HepG2 (cell line): ENCODE data around the gene ZNF740. TPM values are rescaled to one million over a fixed set of nuclear protein-coding genes. Genes with fewer than 3 reads are reported as not detected.

Experiments
- ATAC-seq: fragments of 200-7000 bp; cut with Tn5 transposase; 3 replicates; pipeline ENCODE4 v1.9.1; 2020; ENCODE audit warnings: mild to moderate bottlenecking, moderate library complexity
- BruUV-seq: library from RNA; stranded (reverse); fragments of 400-500 nt; replicated peaks from 2 replicates; lab custom pipeline; 2021; lab: Mats Ljungman, UMichigan
- CTCF ChIA-PET: fragments of 300-600 bp; formaldehyde crosslinking; extraction: SDS; loops from one replicate; lab custom pipeline; 2021; ENCODE audit warnings: low total read pairs, inconsistent platforms, low intra/inter-chr PET ratio; lab: Yijun Ruan, JAX
- POLR2A ChIA-PET: fragments of 350-600 bp; sonication (Branson Sonifier 250); formaldehyde crosslinking; loops from one replicate; lab custom pipeline; 2020; ENCODE audit warnings: antibody characterized with exemption, inconsistent platforms; lab: Yijun Ruan, JAX
- DNase-seq: peaks from one replicate; pipeline ENCODE4 v3.0.0-alpha.2; 2015; ENCODE audit warnings: low spot score
- FAIRE-seq: peaks from 3 replicates; lab custom pipeline; 2011; peaks lifted over from hg19 to GRCh38; lab: Jason Lieb, UNC
- H2AFZ ChIP-seq: one replicate; pipeline ENCODE4 v1.6.1; 2011; ENCODE audit warnings: low read length, inconsistent platforms
- H3K27ac ChIP-seq: fragments of 300-600 bp; 3 replicates; pipeline ENCODE4 v1.8.0; 2011; ENCODE audit warnings: mixed run types, mild to moderate bottlenecking, mixed read lengths, low read length, inconsistent platforms; ENCODE audit not compliant: insufficient read depth; ENCODE audit errors: extremely low read length
- H3K27me3 ChIP-seq, 2 experiments: fragments of 200-600 bp in 1 of 2; 2 replicates in 1 of 2; 3 replicates in 1 of 2; pipeline versions ENCODE4 v1.6.0 to v1.8.0; 2011; ENCODE audit warnings: low read length in 2 of 2, mild to moderate bottlenecking in 2 of 2, moderate library complexity in 2 of 2, inconsistent platforms in 1 of 2; ENCODE audit not compliant: insufficient read depth in 2 of 2, control insufficient read depth in 1 of 2
- H3K36me3 ChIP-seq, 2 experiments: fragments of 200-600 bp in 1 of 2; replicated peaks in 1 of 2; 2 replicates in 1 of 2; 3 replicates in 1 of 2; pipeline versions ENCODE4 v1.5.1 to v1.8.0; 2011; ENCODE audit warnings: low read length in 2 of 2, inconsistent platforms in 1 of 2; ENCODE audit not compliant: insufficient read depth in 2 of 2, control insufficient read depth in 1 of 2
- H3K4me1 ChIP-seq: 2 replicates; pipeline ENCODE4 v1.5.1; 2012; ENCODE audit warnings: low read length, inconsistent platforms; ENCODE audit not compliant: insufficient read depth
- H3K4me2 ChIP-seq: 2 replicates; pipeline ENCODE4 v1.6.0; 2011; ENCODE audit warnings: low read depth, low read length, inconsistent platforms
- H3K4me3 ChIP-seq, 3 experiments: fragments of 200-600 bp in 1 of 3; sonication (generic), shearing (Covaris generic) in 1 of 3; replicated peaks in 1 of 3; 2 replicates each; pipeline ENCODE4 v1.5.1; 2011 to 2016; ENCODE audit warnings: low read length in 3 of 3, inconsistent platforms in 2 of 3, low read depth in 2 of 3, mild to moderate bottlenecking in 2 of 3, control low read depth in 1 of 3, mixed read lengths in 1 of 3; ENCODE audit not compliant: insufficient read depth in 1 of 3
- H3K79me2 ChIP-seq: one replicate; pipeline ENCODE4 v1.6.1; 2011; ENCODE audit warnings: low read length, inconsistent platforms; ENCODE audit not compliant: insufficient read depth
- H3K9ac ChIP-seq: 2 replicates; pipeline ENCODE4 v1.6.0; 2011; ENCODE audit warnings: mild to moderate bottlenecking, low read depth, low read length, inconsistent platforms; ENCODE audit not compliant: insufficient read depth
- H3K9me3 ChIP-seq: 2 replicates; pipeline ENCODE4 v1.5.1; 2012; ENCODE audit warnings: mild to moderate bottlenecking, low read length
- H4K20me1 ChIP-seq: 2 replicates; pipeline ENCODE4 v1.6.0; 2011; ENCODE audit warnings: inconsistent platforms, mild to moderate bottlenecking, low read length, moderate library complexity; ENCODE audit not compliant: insufficient read depth
- BHLHE40 ChIP-seq: IDR thresholded peaks from 2 replicates; pipeline ENCODE4 v1.6.1; 2011; ENCODE audit warnings: low read length, improper control_type of control experiment
- CBX1 ChIP-seq: IDR thresholded peaks from one replicate; pipeline ENCODE4 v1.6.1; 2016; ENCODE audit warnings: antibody characterized with exemption, low read depth
- DNMT3B ChIP-seq: conservative IDR thresholded peaks from 2 replicates; pipeline ENCODE4 v1.6.1; 2016; ENCODE audit warnings: missing biosample characterization, control low read depth
- HOXD1 ChIP-seq: sonication (generic); formaldehyde crosslinking; IDR thresholded peaks from 2 replicates; pipeline ENCODE4 v1.5.0; 2020; ENCODE audit warnings: missing genetic modification reagents
- KDM6A ChIP-seq: IDR thresholded peaks from 2 replicates; pipeline ENCODE4 v1.6.1; 2016; ENCODE audit warnings: low read depth
- KLF13 ChIP-seq: sonication (generic); formaldehyde crosslinking; IDR thresholded peaks from 2 replicates; pipeline ENCODE4 v1.4.0; 2020; ENCODE audit warnings: mild to moderate bottlenecking, missing genetic modification reagents
- MAFF ChIP-seq: IDR thresholded peaks from 2 replicates; pipeline ENCODE4 v1.6.1; 2011; ENCODE audit warnings: low read depth, low read length, improper control_type of control experiment
- ZNF343 ChIP-seq: sonication (generic); formaldehyde crosslinking; IDR thresholded peaks from 2 replicates; pipeline ENCODE4 v1.4.0; 2020; ENCODE audit warnings: mild to moderate bottlenecking, missing genetic modification reagents
- ZNF484 ChIP-seq: sonication (generic); formaldehyde crosslinking; IDR thresholded peaks from 2 replicates; pipeline ENCODE4 v1.5.1; 2020; ENCODE audit warnings: mild to moderate bottlenecking, low read depth, missing genetic modification reagents, borderline replicate concordance
- ZNF652 ChIP-seq: IDR thresholded peaks from 2 replicates; pipeline ENCODE4 v1.6.1; 2016; ENCODE audit warnings: low read depth, borderline replicate concordance
- ZNF768 ChIP-seq: sonication (generic); formaldehyde crosslinking; IDR thresholded peaks from 2 replicates; pipeline ENCODE4 v1.4.0; 2020; ENCODE audit warnings: missing genetic modification reagents
- WGBS: methylation state at CpG from one replicate; pipeline ENCODE4 v1.1.6; 2017; ENCODE audit warnings: low lambda C conversion rate; 5-methylcytosine and 5-hydroxymethylcytosine counted together
- in situ Hi-C: cut with HindIII; loops from 2 replicates; pipeline ENCODE4 v1.10.0; 2017; ENCODE audit warnings: low pct_unique_long_range_greater_than_20kb; ENCODE audit not compliant: extremely low pct_ligation_motif_present
- intact Hi-C: fragments of 100-400 bp; cut with micrococcal nuclease; formaldehyde crosslinking; loops from one replicate; pipeline ENCODE4 v1.10.0; 2022; ENCODE audit not compliant: unreplicated experiment
- polyA plus RNA-seq, 8 experiments: library from polyadenylated mRNA; depleted of rRNA in 3 of 8; stranded (reverse) in 7 of 8; unstranded in 1 of 8; fragments of >200 nt; fragmentation: Illumina TruSeq in 4 of 8; extraction: Trizol in 4 of 8; gene quantifications; 2 replicates each; pipeline versions ENCODE4 v1.2.1 to v1.2.3, GENCODE V29; 2011 to 2016; ENCODE audit warnings: low read depth in 4 of 8, missing spikeins in 1 of 8, mixed read lengths in 1 of 8; ENCODE audit not compliant: insufficient read depth in 1 of 8
- total RNA-seq, 5 experiments: library from RNA; depleted of rRNA; stranded (reverse); fragments of >200 nt; fragmentation: Illumina TruSeq; extraction: Trizol; gene quantifications; 2 replicates each; pipeline ENCODE4 v1.2.3, GENCODE V29; 2016; ENCODE audit warnings: low read depth in 1 of 5
- TF ChIP-seq, protein P1 (sequence below): sonication (generic); formaldehyde crosslinking; IDR thresholded peaks from 2 replicates; pipeline ENCODE4 v1.4.0; 2020; ENCODE audit warnings: low read depth, mild to moderate bottlenecking, missing genetic modification reagents
- TF ChIP-seq, protein P2 (sequence below), 2 experiments: sonication (generic) in 1 of 2; formaldehyde crosslinking in 1 of 2; IDR thresholded peaks; 2 replicates each; pipeline versions ENCODE4 v1.6.1 to v1.9.0; 2014 to 2022; ENCODE audit warnings: antibody characterized with exemption in 1 of 2, borderline replicate concordance in 1 of 2, inconsistent platforms in 1 of 2, low read depth in 1 of 2, missing genetic modification reagents in 1 of 2

Gene ZNF740
- total and polyA plus RNA-seq, 2 of the 13 experiments (the other 11 are each of a cell fraction or from before 2014, with no cell fraction given) = 16.9 to 19.0 TPM

DNA sequence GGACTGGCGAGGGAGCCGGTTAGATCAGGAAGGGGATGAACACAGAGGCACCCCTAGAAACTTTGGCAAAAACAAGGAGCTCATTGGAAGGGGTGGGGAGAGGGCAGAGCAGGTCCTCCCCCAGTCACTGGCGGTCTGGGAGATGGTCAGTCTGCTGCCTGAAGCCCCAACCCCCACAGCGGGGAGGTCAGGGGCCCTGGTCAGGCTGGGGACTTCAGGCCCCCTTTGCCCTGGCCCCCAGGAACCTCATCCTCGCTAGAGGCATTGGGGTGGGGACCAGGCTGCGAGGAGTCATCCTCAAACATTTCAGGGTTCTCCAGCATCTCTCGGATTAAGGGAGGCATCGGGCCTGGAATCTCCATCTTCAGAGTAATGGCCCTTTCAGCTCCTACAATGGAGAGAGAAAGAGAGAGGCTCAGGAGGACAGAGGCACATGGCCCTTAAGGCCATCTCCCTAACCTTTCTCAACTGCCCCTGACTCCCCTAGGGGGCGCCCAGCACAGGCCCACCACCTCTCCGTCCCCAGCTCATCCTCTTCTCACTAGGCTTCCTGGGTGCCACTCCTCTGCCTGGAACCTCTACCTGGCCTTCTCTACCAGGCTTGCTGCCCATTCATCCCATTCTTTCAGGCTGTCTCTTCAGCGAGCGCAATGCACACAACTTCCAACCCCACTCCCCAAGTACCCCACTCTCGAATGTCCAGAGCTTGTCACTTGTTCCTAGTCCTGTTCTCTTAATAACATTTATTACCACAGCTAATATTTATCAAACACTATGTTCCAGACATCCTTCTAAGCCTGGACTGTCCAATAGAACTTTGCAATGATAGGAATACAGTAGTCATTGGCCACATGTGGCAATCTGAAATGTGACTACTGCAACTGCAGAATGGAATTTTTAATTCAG lies 31.2 kb downstream of the ZNF740 start (continued):
- TF ChIP-seq ZNF484 (CRISPR knock-in tag) = no peak
- TF ChIP-seq, all 625 proteins: peak for 8

DNA sequence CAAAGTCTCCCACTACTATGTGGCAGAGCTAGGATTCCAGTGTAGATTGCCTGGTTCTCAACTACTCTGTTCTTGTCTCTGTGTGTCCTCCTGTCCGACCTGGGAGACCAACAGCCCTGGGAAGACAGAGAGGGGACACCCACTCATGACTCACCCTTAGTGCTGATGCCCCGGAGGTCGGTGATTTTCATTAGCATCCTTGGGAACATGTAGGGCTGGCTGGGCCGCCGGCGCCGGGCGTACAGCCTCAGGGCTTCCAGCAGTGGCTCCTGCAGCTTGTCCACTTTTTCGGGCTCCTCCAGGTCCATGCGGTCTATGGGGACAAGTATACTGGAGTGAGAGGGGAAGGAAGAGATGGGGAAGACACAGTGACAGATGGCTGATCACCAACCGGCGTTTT lies 32.4 kb downstream of the ZNF740 start:
- H3K27ac ChIP-seq = no peak overlapping the region
- no peak overlapping the region for H3K4me2 ChIP-seq
- DNase-seq = no peak
- no peak for FAIRE-seq
- BruUV-seq = no TSS peak
- ChIA-PET POLR2A (interaction anchor here (2.0 kb wide), 1 partner anchor 83 kb away, joined by 8 read pairs; the partner anchor contains the start of gene PFDN5), CTCF (interaction anchor here (0.7 to 4.4 kb wide), 4 partner anchors 39 to 132 kb away, joined by 4 to 66 read pairs (median 13); partner anchors contain the start of gene ESPL1)
- H3K9me3 ChIP-seq = no peaks in the 10 kb centered on the region
- no peak for ATAC-seq
- H3K9ac ChIP-seq = no peak overlapping the region
- no peaks in the 10 kb centered on the region; a peak in 1 of 5 replicates for H3K36me3 ChIP-seq
- peaks cover 50% of the 10 kb centered on the region for H3K4me1 ChIP-seq
- 35% methylated on average over 11 of the region's 12 CpGs for WGBS
- intact Hi-C loops (loop anchor here (1.0 to 5.0 kb wide), 3 partner anchors 39 to 74 kb away; partner anchors contain the start of gene ESPL1), in situ Hi-C loops (loop anchor here (5.0 kb wide), 1 partner anchor 74 kb away; no protein-coding TSS in a partner anchor)
- H3K4me3 ChIP-seq = no peak overlapping the region
- H4K20me1 ChIP-seq = no peaks in the 10 kb centered on the region
- H3K27me3 ChIP-seq = no peaks in the 10 kb centered on the region
- H2AFZ ChIP-seq = no peak overlapping the region
- H3K79me2 ChIP-seq = no peaks in the 10 kb centered on the region
- no peak for TF ChIP-seq DNMT3B (CRISPR knock-in tag)
- TF ChIP-seq HOXD1 = no peak
- no peak for TF ChIP-seq BHLHE40
- no peak for TF ChIP-seq KDM6A (CRISPR knock-in tag)
- no peak for TF ChIP-seq KLF13 (CRISPR knock-in tag)
- TF ChIP-seq ZNF768 (CRISPR knock-in tag) = no peak
- no peak for TF ChIP-seq CBX1
- TF ChIP-seq, protein P1, sequence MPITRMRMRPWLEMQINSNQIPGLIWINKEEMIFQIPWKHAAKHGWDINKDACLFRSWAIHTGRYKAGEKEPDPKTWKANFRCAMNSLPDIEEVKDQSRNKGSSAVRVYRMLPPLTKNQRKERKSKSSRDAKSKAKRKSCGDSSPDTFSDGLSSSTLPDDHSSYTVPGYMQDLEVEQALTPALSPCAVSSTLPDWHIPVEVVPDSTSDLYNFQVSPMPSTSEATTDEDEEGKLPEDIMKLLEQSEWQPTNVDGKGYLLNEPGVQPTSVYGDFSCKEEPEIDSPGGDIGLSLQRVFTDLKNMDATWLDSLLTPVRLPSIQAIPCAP (CRISPR knock-in tag) = no peak
- no peak for TF ChIP-seq ZNF652
- TF ChIP-seq, protein P2, sequence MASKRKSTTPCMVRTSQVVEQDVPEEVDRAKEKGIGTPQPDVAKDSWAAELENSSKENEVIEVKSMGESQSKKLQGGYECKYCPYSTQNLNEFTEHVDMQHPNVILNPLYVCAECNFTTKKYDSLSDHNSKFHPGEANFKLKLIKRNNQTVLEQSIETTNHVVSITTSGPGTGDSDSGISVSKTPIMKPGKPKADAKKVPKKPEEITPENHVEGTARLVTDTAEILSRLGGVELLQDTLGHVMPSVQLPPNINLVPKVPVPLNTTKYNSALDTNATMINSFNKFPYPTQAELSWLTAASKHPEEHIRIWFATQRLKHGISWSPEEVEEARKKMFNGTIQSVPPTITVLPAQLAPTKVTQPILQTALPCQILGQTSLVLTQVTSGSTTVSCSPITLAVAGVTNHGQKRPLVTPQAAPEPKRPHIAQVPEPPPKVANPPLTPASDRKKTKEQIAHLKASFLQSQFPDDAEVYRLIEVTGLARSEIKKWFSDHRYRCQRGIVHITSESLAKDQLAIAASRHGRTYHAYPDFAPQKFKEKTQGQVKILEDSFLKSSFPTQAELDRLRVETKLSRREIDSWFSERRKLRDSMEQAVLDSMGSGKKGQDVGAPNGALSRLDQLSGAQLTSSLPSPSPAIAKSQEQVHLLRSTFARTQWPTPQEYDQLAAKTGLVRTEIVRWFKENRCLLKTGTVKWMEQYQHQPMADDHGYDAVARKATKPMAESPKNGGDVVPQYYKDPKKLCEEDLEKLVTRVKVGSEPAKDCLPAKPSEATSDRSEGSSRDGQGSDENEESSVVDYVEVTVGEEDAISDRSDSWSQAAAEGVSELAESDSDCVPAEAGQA (IDR thresholded peaks at IDR 0.05; ENCODE audit: low read depth) = no peak
- TF ChIP-seq, protein P2 (CRISPR knock-in tag; IDR thresholded peaks at IDR 0.05; ENCODE audit: borderline replicate concordance) = no peak
- TF ChIP-seq MAFF = no peak
- no peak for TF ChIP-seq ZNF343 (CRISPR knock-in tag)
